ENCODE data around the gene PHF2. TPM values are rescaled to one million over a fixed set of nuclear protein-coding genes. Genes with fewer than 3 reads are reported as not detected.

PHF2 gene
- total RNA-seq, 1 experiment from 2014 or later: 17.4 TPM

GRCh38 chr9:93713716-93714115 is 137.3 kb downstream of the PHF2 start:
- no peak overlapping the region for H3K56ac ChIP-seq (ENCODE audit: insufficient read length, low read depth, low read length)
- H3K4me1 Mint-ChIP-seq: no peaks in the 10 kb centered on the region
- H3K27ac Mint-ChIP-seq: no peak overlapping the region

More at GRCh38 chr9:93713716-93714115, 137.3 kb downstream of the PHF2 start:
- Mint-ChIP-seq H3K9me3 (no peaks in the 10 kb centered on the region), H3K36me3 (ENCODE audit: insufficient read depth in 1 of 3, low read depth in 3 of 3) (no peaks in the 10 kb centered on the region), H3K27me3 (ENCODE audit: low read depth) (peaks cover 1% of the 10 kb centered on the region), H3K4me3 (no peak overlapping the region)
- Histone ChIP-seq H2BK120ac (ENCODE audit: low read depth, low read length, poor library complexity, severe bottlenecking) (no peak overlapping the region), H3K79me1 (ENCODE audit: insufficient read depth, low read depth, low read length, poor library complexity, severe bottlenecking) (no peaks in the 10 kb centered on the region), H4K20me1 (ENCODE audit: control insufficient read depth, insufficient read depth, insufficient read length) (no peaks in the 10 kb centered on the region), H3K27ac (ENCODE audit: insufficient read length, low read depth, low read length) (no peak overlapping the region), H4K5ac (ENCODE audit: insufficient read length, low read depth, low read length) (no peak overlapping the region), H2BK20ac (ENCODE audit: low read depth, low read length, poor library complexity, severe bottlenecking) (no peak overlapping the region), H2BK5ac (ENCODE audit: insufficient read length, low read length) (no peak overlapping the region), H2AK5ac (ENCODE audit: insufficient read length, low read length) (no peak overlapping the region), H3K4me1 (ENCODE audit: insufficient read depth, low read length) (no peaks in the 10 kb centered on the region), H3T11ph (ENCODE audit: low read length) (no peak overlapping the region), H2BK12ac (ENCODE audit: insufficient read length, low read depth, low read length) (no peak overlapping the region), H4K8ac (replicated peaks; ENCODE audit: insufficient read length, low read depth, low read length) (no peak overlapping the region), H3K9ac (ENCODE audit: extremely low read depth, insufficient read length, low read length) (no peak overlapping the region), H3K79me2 (ENCODE audit: insufficient read depth, low read length) (no peaks in the 10 kb centered on the region), H3K9me3 (ENCODE audit: control insufficient read depth, low read depth, low read length) (no peaks in the 10 kb centered on the region), H3K14ac (ENCODE audit: insufficient read depth, low read length) (no peak overlapping the region), H3K27me3 (ENCODE audit: insufficient read depth, low read length) (no peaks in the 10 kb centered on the region), H3K23ac (ENCODE audit: insufficient read length, low read depth, low read length) (no peak overlapping the region), H2AFZ (ENCODE audit: low read length) (no peak overlapping the region), H2BK15ac (ENCODE audit: low read depth, low read length) (no peak overlapping the region), H4K91ac (ENCODE audit: insufficient read length, low read depth, low read length) (no peak overlapping the region), H3K23me2 (ENCODE audit: insufficient read length, low read depth, low read length, poor library complexity, severe bottlenecking) (no peaks in the 10 kb centered on the region), H3K18ac (ENCODE audit: insufficient read length, low read depth, low read length) (no peak overlapping the region), H3K4ac (ENCODE audit: low read depth, low read length) (no peak overlapping the region), H3K4me2 (ENCODE audit: insufficient read depth, insufficient read length, low read length) (no peak overlapping the region)
- WGBS (ENCODE audit: extremely low coverage, insufficient read length, low lambda C conversion rate): no CpG with 5 or more reads among the region's 4 CpGs
- no peak for TF ChIP-seq CTCF (conservative IDR thresholded peaks at IDR 0.05)
- DNase-seq: no peak

Data from H9 (cell line).